ENCODE measurements around the gene RAB4B. TPM values are rescaled to one million over a fixed set of nuclear protein-coding genes. Genes with fewer than 3 reads are reported as not detected.
A peak's percentile ranks its signal among the peaks of the same experiment; 100 is the strongest.

Gene RAB4B
- total RNA-seq, 6 donors from 2014 or later, result 39.9 to 78.5 (median 58.6) TPM

DNA sequence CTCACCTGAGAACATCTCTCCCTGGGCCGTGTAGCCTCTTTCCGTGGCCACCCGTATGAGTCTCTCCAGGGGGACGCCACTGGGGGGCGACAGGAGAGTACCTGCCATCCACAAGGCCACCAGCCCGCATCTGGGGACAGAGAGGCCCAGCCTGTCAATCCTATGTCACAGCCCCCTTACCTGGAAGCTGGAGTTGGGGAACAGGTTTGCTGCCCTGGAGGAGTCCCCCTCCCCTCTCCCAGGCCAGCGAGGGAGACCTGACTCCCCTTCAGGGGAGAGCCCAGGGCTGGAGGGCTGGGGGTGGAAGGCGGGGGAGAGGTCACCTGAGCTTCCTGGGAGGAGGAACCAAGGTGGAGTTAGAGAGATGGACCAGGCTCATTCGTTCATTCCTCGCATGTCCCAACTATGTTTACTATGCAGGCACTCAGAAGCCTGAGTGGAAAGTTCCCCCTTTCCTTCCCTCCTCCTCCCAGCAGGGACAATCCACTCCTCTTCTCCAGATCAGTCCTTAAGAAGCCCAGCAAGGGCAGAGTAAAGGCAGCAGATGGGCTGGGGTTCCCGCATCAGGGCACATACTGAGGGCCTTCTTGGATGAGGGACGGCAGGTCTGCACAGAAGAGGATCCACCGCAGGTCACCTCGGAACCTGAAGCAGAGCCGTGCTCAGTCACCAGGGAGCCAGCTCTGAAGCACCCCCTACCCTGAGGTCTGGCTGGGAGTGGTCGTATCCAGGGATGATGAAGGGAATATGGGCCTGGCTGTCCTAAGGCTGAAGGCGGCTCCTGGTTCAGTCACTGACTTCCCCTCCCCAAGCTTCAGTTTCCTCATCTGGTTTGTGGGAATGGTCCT lies 33.3 kb upstream of the RAB4B start:
- peak; percentile 54 to 82 for DNase-seq
- ATAC-seq (ENCODE audit: low FRiP score in 2 of 2), result peak; percentile 5 to 77
- TF ChIP-seq POLR2AphosphoS5 (IDR thresholded peaks at IDR 0.05) (peak in 1 of 2 donors; percentile 61), EP300 (IDR thresholded peaks at IDR 0.05) (peak in 1 of 4 donors; percentile 61), POLR2A (IDR thresholded peaks at IDR 0.05) (peak in 1 of 4 donors; percentile 70)
- TF ChIP-seq, protein P1, sequence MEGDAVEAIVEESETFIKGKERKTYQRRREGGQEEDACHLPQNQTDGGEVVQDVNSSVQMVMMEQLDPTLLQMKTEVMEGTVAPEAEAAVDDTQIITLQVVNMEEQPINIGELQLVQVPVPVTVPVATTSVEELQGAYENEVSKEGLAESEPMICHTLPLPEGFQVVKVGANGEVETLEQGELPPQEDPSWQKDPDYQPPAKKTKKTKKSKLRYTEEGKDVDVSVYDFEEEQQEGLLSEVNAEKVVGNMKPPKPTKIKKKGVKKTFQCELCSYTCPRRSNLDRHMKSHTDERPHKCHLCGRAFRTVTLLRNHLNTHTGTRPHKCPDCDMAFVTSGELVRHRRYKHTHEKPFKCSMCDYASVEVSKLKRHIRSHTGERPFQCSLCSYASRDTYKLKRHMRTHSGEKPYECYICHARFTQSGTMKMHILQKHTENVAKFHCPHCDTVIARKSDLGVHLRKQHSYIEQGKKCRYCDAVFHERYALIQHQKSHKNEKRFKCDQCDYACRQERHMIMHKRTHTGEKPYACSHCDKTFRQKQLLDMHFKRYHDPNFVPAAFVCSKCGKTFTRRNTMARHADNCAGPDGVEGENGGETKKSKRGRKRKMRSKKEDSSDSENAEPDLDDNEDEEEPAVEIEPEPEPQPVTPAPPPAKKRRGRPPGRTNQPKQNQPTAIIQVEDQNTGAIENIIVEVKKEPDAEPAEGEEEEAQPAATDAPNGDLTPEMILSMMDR (IDR thresholded peaks at IDR 0.05), result peak in 3 of 6 experiments; percentile 31 to 46 (median 44)
- H3K4me3 ChIP-seq, result peak overlapping the region in 3 of 4 donors; percentile 18 to 25 (median 22)
- H3K9me3 ChIP-seq, result no peaks in the 10 kb centered on the region
- H3K4me1 ChIP-seq, result peaks cover 21 to 37% (median 30%) of the 10 kb centered on the region in 4 donors
- H3K27me3 ChIP-seq, result no peaks in the 10 kb centered on the region
- 63 to 69% methylated on average over 11 to 17 of the region's 17 CpGs for WGBS, 2 donors
- peak overlapping the region; percentile 41 to 87 (median 75) for H3K27ac ChIP-seq
- peaks cover 0 to 24% (median 13%) of the 10 kb centered on the region in 4 donors for H3K36me3 ChIP-seq

DNA sequence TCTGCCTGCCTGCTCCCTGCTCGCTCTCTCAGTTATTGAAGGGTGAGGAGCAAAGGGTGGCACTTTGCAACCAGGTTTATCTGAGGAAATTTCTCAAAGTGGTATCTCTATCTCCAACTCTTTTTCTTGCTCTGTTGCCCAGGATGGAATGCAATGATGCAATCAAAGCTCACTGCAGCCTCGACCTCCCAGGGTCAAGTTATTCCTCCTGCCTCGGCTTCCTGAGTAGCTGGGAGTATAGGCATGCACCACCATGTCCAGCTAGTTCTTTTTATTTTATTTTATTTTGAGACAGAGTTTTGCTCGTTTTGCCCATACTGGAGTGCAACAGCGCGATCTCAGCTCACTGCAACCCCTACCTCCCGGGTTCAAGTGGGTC lies 32.7 kb upstream of the RAB4B start:
- no peak for DNase-seq
- WGBS, 2 donors, result 72 to 75% methylated on average over 7 of the region's 7 CpGs
- Histone ChIP-seq H3K27ac (peak overlapping the region; percentile 41 to 87 (median 75)), H3K4me3 (peak overlapping the region in 2 of 4 donors; percentile 9 to 18), H3K27me3 (no peaks in the 10 kb centered on the region), H3K36me3 (peaks cover 0 to 17% (median 7%) of the 10 kb centered on the region in 4 donors), H3K9me3 (no peaks in the 10 kb centered on the region), H3K4me1 (peaks cover 21 to 40% (median 32%) of the 10 kb centered on the region in 4 donors)
- no peak for ATAC-seq (ENCODE audit: low FRiP score in 2 of 2)
- TF ChIP-seq POLR2AphosphoS5 (IDR thresholded peaks at IDR 0.05) (no peak), EP300 (IDR thresholded peaks at IDR 0.05) (no peak)
- TF ChIP-seq, protein P1 (IDR thresholded peaks at IDR 0.05), result no peak

DNA sequence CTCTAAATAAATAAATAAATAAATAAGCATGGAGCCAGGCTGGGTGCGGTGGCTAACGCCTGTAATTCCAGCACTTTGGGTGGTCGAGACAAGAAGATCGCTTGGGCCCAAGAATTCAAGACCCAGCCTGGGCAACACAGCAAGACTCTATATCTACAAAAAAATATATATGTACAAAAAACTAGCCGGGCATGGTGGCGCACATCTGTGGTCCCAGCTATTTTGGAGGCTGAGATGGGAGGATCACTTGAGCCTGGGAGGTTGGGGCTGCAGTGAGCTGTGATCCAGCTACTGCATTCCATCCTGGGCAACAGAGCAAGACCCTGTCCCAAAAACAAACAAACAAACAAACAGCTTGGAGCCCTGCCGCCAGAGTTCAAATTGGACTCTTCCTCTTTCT lies 30.5 kb upstream of the RAB4B start:
- Histone ChIP-seq H3K27ac (peak overlapping the region in 2 of 4 donors; percentile 92 to 94), H3K4me3 (no peak overlapping the region), H3K9me3 (no peaks in the 10 kb centered on the region), H3K4me1 (peaks cover 29 to 52% (median 41%) of the 10 kb centered on the region in 4 donors), H3K36me3 (peaks cover 0 to 2% (median 1%) of the 10 kb centered on the region in 4 donors), H3K27me3 (no peaks in the 10 kb centered on the region)
- 97% methylated on average over 7 of the region's 7 CpGs for WGBS, 2 donors
- no peak for DNase-seq
- TF ChIP-seq EP300 (IDR thresholded peaks at IDR 0.05) (no peak), POLR2AphosphoS5 (IDR thresholded peaks at IDR 0.05) (no peak), POLR2A (IDR thresholded peaks at IDR 0.05) (no peak)
- TF ChIP-seq, protein P1 (IDR thresholded peaks at IDR 0.05), result no peak
- ATAC-seq (ENCODE audit: low FRiP score in 2 of 2), result no peak

DNA sequence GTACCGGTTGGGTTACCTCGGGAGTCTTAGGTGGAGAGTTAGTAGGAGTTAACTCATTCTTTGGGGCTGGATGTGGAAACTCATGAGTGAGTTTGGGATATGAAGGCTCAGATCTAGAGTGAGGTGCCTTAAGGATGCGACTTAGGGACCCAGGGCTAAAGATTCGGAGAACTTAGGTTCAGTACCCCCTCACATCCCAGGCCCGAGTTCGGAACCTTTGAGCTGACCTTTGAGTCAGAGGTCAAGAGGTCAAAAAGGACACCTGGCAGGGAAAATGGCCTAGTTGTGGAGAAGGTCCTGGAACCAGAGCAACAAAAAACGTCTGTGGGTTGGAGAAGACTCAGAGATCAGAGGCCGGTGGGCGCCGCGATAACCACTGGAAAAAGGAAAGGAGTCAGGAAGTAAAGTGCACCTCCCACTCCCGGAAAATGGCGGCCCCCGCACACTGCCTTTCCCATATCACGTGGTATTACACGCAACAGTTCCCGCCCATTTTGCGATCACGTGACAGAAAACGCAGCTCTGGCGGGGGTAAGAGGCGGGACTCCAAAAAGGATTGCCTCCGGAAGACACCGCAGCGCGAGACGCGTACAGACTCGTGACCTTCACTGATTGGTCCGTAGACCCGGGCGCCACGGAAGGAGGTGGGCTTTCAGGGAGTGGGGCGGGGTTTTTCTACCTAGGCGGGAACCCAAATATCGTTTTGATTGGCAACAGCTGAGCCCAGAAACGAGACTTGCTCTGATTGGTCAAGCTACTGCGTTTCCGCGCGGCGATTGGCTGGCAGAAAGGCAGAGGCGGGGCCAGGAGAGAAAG lies 27.8 kb upstream of the RAB4B start, which contains the start of gene ACTMAP:
Gene ACTMAP, minus strand, starts transcription at position 420 of the 816 bp plus-strand sequence. CDS start 674 bp downstream, outside the sequence.
- Histone ChIP-seq H3K4me3 (peak within 1 kb of the TSS; percentile 60 to 84 (median 74)), H3K4me1 (peaks cover 48 to 69% (median 57%) of the 10 kb centered on the region in 4 donors), H3K27ac (peak within 1 kb of the TSS; percentile 90 to 96 (median 93)), H3K36me3 (peaks cover 0 to 3% (median 0%) of the 10 kb centered on the region in 4 donors), H3K27me3 (no peaks in the 10 kb centered on the region), H3K9me3 (no peaks in the 10 kb centered on the region)
- 0% methylated on average over 12 to 43 of the region's 43 CpGs for WGBS, 2 donors
- DNase-seq, result peak in 1 of 2 donors; percentile 100
- TF ChIP-seq POLR2A (IDR thresholded peaks at IDR 0.05) (peak in 2 of 4 donors; percentile 82 to 84), EP300 (IDR thresholded peaks at IDR 0.05) (peak in 2 of 4 donors; percentile 12 to 59), POLR2AphosphoS5 (IDR thresholded peaks at IDR 0.05) (peak; percentile 87 to 88)
- TF ChIP-seq, protein P1 (IDR thresholded peaks at IDR 0.05), result no peak
- ATAC-seq (ENCODE audit: low FRiP score in 2 of 2), result peak; percentile 97 to 98
